ENCODE measurements around the gene LRP8.

LRP8 gene

GRCh38 chr1:53321776-53322602 lies 5.9 kb downstream of the LRP8 start:
- no peak for DNase-seq

- no peak for DNase-seq
These were observed 6.5 kb downstream of the LRP8 start for GRCh38 chr1:53321366-53321765.

- no peak for DNase-seq
These were observed 7.2 kb downstream of the LRP8 start for GRCh38 chr1:53320646-53321045.

- no peak for DNase-seq
These were observed 8.4 kb downstream of the LRP8 start for GRCh38 chr1:53319296-53320101.

- DNase-seq, result no peak
These were observed 10.0 kb downstream of the LRP8 start for GRCh38 chr1:53317646-53318539.

- no peak for DNase-seq
These were observed 10.9 kb downstream of the LRP8 start for GRCh38 chr1:53316766-53317581.

GRCh38 chr1:53316424-53316765 lies 11.5 kb downstream of the LRP8 start:
- no peak for DNase-seq

- no peak for DNase-seq
These were observed 12.1 kb downstream of the LRP8 start for GRCh38 chr1:53315456-53316423.

- DNase-seq, result no peak
These were observed 12.8 kb downstream of the LRP8 start for GRCh38 chr1:53315046-53315445.

GRCh38 chr1:53314606-53315005 lies 13.3 kb downstream of the LRP8 start:
- DNase-seq, result no peak

- DNase-seq, result no peak
These were observed 13.8 kb downstream of the LRP8 start for GRCh38 chr1:53314096-53314495.

GRCh38 chr1:53313556-53313955 lies 14.3 kb downstream of the LRP8 start:
- no peak for DNase-seq

GRCh38 chr1:53311702-53312305 lies 16.1 kb downstream of the LRP8 start:
- no peak for DNase-seq

GRCh38 chr1:53310847-53311681 lies 16.8 kb downstream of the LRP8 start:
- no peak for DNase-seq

GRCh38 chr1:53309802-53310201 lies 18.1 kb downstream of the LRP8 start:
- no peak for DNase-seq

GRCh38 chr1:53308506-53308905 lies 19.4 kb downstream of the LRP8 start:
- DNase-seq, result peak in 1 of 2 experiments; percentile 15

GRCh38 chr1:53307037-53307436 lies 20.8 kb downstream of the LRP8 start:
- DNase-seq, result no peak

- DNase-seq, result no peak
These were observed 21.7 kb downstream of the LRP8 start for GRCh38 chr1:53306168-53306567.

- DNase-seq, result no peak
These were observed 22.2 kb downstream of the LRP8 start for GRCh38 chr1:53305650-53306049.

GRCh38 chr1:53304527-53304926 lies 23.3 kb downstream of the LRP8 start:
- DNase-seq, result no peak
